T-helper 2 cell treated with Interferon-gamma antibody and Interleukin-4, amounts not matched to agents 100 ng/mL and 5 ng/mL, for 36 hours (primary cell): ENCODE measurements around the gene NHLH1. TPM values are rescaled to one million over a fixed set of nuclear protein-coding genes. Genes with fewer than 3 reads are reported as not detected.
"Not testable (repeated sequence)": the region's sequence is repeated elsewhere in the genome, so short reads cannot be mapped to it uniquely, and the experiment has no call there.

Source experiments
- intact Hi-C: fragments of 100-400 bp; cut with micrococcal nuclease; formaldehyde crosslinking; loops from one replicate; pipeline ENCODE4 v1.15.1; 2023
- total RNA-seq: library from RNA; stranded (reverse); gene quantifications from 2 replicates; pipeline ENCODE4 v1.2.3, GENCODE V29; 2022

The NHLH1 gene
- total RNA-seq, 1 donor from 2014 or later, result 0.68 TPM

DNA sequence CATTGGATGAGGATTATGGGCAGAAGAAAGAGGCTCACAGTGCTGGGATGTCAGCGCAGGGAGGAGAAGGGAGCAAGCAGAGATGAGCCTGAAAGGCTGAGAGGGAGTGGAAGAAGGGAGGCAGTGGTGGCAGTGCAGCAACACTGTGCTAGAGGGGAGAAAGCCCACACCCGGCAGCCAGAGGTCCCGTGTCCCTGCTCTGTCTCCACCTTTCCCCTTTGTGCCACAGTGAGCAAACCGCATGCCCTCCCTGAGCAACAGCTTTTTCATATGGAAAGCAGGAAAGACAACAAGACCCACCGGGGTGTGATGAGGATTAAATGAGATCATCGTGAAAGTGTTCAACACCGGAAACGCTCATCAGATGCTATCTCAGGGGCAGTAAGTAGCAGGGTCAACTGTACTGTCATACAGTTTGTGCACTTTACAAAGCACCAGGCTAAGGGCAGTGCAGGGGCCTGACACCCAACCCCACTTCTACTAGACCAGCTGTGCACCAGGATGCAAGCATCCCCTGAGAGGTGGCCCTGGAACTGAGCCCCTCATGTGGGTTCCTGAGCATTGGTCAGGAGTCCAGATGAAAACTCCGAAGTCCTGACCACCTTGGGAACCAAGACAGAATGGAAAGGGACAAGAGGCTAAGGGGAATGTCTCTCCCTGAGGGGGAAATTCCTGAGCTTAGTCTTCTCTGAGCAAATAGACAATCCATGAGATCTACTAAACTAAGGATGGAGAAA lies 9.1 kb downstream of the NHLH1 start:
- intact Hi-C loops, result loop anchor here (1.0 kb wide), 4 partner anchors 22 to 275 kb away; no protein-coding TSS in a partner anchor

DNA sequence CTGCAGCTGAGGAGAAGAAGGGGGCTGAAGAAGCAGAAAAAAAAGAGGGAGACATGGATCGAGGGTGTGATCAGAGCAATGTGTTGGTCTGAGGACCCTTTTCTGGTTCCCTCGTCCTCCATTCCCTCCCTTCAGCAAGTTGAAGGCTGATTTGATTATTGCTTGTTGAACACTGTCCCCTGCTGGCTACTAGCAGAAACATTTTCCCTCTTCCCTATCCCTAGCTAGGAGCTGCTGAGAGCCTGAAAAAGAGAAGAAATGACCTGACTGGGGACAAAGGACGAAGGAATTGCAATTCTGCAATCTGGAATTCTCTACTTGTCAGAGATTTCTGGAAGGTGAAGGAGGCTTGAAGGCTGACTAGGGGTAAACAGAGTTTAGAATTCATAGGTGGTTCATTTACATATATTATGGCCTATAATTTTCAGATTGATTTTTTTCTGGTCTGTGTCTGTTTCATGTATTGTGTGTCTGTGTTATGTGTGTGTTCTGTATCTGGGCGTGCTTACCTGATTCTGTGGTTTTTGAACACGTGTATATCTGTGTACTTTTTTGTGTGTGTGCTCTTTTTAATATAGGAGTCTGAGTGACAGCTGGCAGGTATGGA lies 9.8 kb downstream of the NHLH1 start:
- intact Hi-C loops, result loop anchor here (1.0 kb wide), 4 partner anchors 22 to 275 kb away; no protein-coding TSS in a partner anchor

DNA sequence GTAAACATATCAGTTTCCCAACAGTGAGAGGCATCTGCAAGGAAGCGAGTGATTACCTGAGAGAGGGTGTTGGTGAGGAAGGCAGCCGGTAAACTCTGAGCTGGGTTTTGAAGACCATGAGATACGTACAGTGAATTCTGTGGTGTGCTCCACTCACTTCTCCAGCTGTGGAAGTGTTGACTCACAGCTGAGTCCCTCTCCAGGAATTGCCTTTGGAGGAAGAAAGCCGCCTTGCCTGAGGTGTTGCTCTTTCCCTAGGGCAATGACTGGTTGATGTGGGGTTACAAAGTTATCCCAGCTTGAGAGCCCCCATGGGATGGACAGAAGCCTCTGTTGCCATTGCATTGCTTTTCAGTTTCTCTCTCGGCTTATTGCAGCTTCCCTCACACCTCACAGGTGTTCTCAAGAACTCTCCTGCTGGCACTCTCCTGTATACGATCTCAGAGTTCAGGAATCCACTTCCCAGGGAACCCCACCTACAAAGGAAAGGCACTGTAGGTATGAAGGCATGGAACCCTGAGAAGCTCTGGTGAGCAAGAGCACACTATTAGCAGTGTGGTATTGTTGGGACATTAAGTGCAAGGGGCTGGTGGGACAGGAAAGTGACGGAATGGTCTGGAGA lies 10.8 kb downstream of the NHLH1 start:
- intact Hi-C loops, result no loop called here

DNA sequence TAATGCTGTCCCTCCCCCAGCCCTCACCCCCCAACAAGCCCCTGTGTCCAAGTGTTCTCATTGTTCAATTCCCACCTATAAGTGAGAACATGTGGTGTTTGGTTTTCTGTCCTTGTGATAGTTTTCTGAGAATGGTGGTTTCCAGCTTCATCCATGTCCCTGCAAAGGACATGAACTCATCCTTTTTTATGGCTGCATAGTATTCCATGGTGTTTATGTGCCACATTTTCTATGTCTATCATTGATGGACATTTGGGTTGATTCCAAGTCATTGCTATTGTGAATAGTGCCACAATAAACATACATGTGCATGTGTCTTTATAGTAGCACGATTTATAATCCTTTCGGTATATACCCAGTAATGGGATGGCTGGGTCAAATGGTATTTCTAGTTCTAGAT lies 17.9 kb downstream of the NHLH1 start:
- intact Hi-C loops, result not testable (repeated sequence)

DNA sequence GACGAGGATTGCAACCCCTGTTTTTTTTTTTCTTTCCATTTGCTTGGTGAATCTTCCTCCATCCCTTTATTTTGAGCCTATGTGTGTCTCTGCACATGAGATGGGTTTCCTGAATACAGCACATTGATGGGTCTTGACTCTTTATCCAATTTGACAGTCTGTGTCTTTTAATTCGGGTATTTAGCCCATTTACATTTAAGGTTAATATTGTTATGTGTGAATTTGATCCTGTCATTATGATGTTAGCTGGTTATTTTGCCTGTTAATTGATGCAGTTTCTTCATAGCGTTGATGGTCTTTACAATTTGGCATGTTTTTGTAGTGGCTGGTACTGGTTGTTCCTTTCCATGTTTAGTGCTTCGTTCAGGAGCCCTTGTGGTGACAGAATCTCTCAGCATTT lies 21.5 kb downstream of the NHLH1 start:
- intact Hi-C loops, result not testable (repeated sequence)

DNA sequence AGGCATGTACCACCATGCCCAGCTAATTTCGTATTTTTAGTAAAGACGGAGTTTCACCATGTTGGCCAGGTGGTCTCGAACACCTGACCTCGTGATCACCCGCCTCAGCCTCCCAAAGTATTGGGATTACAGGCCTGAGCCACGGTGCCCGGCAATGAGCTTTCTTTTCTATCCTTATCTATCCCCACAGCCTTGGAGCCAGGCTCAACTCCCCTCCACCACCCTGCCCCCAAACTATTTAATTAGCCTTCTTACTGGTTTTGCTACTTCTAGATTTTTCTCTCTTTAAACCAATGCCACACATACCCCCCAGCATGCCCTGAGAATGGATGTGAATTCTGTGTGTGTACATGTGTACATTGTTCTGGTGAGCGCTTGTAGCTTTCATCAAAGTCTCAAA lies 27.8 kb downstream of the NHLH1 start:
- intact Hi-C loops, result no loop called here

DNA sequence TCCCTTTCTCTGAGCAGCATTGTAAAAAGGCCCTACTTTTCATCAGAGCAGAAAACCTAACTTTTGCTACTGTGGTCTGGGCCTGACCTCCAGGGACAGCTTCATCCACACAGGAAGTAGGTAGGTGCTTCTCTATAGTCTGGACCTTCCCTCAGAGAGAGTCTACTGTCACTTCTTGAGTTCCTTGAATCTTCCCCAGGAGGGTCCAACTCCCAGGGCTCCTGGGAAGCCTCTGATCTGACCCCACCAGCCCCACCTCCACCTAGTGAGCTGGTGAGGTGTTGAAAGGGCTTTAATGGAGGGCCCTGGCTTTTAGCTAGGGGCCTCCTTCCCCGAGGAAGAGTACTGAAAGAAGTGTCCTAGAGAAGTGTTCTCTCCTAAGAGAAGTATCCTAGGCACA lies 30.8 kb downstream of the NHLH1 start:
- intact Hi-C loops, result no loop called here

DNA sequence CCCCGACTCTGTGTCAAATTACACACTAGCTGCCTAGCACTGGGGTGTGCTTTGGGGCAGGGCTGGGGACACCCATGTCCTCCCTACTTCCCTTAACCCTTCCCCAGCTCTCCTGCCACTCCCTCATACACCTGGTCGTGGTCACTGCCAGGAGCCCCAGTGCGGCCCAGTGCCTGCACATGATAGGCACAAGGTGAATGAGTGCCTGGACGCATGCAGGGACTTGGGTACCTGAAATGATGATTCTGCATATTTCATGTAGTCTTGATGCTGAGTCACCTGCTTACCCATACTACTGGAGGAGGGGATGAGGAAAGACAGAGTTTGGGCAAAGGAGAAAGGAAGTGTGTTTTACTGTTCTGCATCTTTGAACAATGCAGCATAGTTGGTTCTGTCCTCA lies 32.0 kb downstream of the NHLH1 start:
- intact Hi-C loops, result no loop called here

DNA sequence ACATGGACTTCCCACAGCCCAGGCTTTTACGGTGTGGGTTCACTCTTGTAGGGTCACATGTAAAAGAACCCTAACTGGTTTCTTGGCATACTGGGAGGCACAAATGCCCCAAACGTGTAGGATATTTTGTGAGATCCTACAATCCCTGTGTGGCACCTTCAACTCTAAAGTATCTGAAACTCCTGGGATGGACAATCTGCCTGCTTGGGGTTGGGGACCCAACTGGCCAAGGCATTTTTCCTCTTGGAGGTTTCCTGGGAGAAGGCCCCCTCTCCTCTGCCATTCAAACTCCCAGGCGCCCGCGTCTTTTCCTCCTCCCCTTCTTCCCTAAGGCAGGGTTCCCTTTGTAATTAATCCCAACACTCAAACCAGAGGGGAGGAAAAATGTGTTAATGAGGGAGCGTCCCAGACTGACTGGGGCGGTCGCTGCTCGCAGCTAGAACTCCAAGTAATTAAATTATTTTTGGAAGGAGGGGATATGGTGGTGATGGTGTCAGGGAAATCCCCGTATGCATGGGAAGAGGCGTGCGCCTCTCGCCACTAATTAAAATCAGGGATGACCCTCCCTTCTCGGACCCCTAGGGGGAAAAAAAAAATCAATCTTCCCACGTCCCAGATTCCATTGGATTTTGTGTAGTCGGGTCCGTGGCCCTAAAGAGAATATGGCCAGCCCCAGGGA lies 32.8 kb downstream of the NHLH1 start:
- intact Hi-C loops, result no loop called here

DNA sequence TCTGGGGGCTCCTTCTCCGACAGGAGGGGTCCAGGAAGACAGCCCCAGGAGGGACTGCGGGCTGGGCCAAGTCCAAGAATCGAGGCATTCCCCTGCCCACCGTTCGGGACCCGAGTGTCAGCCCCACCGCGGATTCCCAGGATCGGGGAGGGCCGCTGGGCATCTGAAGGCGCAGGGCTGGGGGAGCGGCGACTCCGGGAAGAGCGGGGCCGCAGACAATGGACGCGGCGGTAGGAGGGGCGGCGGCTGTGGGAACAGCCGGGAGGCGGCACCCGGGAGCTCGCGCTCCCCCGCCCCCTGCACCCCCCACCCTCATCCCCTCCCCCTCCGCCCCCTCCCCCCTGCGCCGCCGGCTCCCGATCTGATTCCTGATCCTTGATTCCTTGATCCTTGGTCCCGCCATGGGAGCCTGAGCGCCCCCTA lies 33.4 kb downstream of the NHLH1 start, which contains the start of gene VANGL2:
Gene VANGL2 (plus strand): TSS at position 342 of the 423 bp plus-strand sequence. CDS start 15,274 bp downstream, outside the sequence.
- intact Hi-C loops, result no loop called here

DNA sequence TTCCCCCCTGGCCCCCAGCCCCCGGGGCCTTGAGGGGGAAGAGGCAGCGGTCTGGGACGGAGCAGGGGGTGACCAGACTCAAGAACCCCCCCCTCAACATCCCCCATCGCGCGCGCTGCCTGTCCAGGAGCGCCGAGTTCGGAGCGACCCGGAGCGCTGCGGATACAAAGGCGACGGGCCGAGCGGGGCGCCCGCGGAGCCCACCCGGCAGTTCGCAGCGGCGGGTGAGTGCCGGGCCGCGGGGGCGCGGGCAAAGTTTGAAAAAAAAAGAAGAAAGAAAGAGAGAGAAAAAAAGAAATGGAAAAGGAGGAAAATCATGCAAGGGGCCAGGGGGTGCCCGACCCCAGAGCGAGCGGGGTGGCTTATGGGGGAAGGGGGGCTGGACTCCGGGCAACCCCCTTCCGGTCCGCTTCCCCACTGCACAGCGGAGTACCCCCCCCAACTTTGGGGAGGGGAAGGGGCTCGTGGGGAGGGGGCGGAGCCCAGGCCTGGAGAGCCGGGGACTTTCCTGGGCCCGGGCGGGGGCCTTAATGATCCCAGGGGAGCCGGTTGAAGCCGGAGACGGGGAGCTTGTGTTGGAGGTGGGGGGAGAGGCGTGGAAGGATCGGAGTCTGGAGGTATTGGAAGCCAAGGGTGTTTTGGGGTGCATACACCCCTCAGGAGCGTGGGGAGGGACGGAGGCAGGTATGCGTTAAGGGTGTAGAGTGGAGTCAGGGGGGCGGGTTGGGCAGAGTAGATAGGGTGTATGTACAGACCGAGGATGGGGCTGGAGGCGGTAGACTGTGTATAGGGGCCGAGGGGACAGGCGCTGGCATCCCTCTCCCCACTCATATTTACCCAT lies 34.0 kb downstream of the NHLH1 start:
- intact Hi-C loops, result no loop called here

DNA sequence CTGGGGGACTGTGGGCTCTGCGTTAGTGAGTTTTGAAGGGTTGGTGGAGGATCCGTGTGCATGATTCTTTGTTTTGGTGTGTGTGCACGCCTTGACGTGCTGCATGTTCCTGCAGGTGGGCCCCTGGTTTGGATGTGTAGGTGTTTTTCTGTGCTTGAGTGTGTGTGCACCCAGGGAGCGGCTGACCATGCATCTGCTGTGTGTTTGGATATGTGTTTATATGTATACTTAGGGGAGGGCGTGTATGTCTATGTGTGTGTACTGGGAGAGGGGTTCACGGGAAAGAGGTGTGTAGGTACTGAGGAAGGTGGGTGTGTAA lies 34.6 kb downstream of the NHLH1 start:
- intact Hi-C loops, result no loop called here

DNA sequence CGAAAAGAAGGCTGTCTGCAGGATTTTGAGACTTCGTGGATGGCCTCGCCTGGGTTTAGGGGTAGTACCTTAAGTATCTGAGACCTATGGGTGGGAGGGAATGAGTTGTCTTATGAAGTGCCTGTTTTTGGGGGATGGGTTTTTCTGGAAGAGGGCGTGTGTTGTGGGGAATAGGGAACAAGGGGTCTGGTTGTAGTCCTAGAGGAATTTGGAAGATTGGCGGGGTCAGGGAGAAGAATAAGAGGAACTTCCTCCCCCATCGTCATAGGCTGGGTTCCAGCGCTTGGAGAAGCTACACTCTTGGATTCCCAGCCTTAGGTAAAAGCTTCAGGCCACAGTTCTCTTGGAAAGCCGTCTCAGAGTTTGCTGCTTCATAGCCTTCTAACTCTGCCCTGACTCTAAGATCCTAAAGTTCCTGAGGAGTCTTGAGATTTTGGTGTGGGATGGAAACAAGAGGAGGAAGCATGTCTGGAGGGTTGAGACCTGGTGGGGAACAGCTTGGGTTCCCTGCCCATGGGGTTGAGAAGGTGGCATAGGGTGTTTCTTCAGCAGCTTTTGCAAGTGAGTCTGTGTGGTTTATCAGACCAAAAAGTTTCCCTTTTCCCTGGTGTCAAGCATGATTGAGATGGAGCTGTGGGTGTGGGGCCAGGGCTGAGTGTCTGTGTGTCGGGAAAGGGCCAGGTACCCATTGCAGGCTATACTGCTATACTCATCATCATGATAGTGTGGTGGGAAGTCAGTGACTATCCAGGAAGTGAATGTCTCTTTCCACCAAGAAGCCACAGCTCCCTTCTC lies 35.3 kb downstream of the NHLH1 start:
- intact Hi-C loops, result no loop called here

DNA sequence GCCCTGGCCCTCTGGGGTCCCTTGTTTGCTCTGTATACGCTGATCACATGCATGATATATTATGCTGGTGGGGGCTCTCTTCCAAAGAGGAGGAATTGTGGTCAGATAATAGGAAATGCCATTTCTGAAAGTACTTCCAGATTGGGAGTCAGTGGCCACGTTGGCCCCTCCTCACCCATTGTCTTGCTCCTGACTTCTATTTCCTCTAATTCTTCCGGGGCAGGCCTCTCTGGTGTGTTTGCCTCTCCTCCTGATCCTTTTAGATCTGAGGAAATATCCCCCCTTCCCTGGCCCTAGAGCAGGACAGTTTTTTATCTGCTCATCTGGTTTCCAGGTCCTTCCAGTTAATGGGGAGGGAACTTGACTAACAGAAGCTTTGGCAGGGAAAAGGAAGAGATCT lies 36.4 kb downstream of the NHLH1 start:
- intact Hi-C loops, result no loop called here

DNA sequence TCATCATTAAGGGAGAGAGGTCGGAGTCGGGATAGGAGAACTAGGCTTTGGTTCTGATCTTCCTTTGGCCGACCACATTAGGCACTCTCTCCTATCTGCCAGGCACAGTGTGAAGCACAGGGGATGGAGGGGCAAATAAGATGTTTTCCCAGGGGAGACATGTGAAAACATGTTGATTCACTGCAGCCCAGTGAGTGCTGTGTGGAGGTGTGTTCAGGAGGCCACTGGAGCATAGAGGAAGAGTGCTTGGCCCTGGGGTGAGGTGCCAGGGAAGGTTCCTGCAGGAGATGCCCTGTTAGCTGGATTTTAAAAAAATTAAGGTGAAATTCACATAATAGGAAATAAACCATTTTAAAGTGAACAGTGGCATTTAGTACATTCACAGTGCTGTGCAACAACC lies 37.2 kb downstream of the NHLH1 start:
- intact Hi-C loops, result no loop called here

DNA sequence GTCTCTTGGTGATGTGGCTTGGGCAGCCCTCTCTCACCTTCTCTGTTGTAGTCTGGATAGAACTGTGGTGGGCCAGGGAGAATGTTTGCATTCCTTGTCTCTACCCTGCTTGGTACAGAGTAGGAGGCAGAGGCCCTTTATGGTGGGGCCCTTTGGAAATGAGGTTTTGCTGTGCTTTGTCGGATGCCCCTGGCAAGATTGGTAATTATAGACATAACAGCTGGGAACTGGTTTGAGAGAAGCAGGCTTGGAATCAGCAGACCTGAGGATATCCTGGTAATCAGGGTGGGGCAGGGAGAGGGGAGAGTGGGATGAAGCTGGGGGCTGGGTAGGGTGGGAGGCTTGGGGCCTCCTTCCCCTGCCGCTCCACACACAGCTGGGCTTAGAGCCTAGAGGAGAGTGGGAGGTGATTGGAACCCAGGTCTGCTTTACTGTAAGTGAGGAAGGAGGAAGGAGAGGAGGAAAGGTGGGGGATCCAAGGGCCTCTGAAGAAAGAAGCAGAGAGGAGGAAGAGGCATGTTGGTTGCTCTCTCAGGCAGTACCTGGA lies 38.5 kb downstream of the NHLH1 start:
- intact Hi-C loops, result no loop called here

DNA sequence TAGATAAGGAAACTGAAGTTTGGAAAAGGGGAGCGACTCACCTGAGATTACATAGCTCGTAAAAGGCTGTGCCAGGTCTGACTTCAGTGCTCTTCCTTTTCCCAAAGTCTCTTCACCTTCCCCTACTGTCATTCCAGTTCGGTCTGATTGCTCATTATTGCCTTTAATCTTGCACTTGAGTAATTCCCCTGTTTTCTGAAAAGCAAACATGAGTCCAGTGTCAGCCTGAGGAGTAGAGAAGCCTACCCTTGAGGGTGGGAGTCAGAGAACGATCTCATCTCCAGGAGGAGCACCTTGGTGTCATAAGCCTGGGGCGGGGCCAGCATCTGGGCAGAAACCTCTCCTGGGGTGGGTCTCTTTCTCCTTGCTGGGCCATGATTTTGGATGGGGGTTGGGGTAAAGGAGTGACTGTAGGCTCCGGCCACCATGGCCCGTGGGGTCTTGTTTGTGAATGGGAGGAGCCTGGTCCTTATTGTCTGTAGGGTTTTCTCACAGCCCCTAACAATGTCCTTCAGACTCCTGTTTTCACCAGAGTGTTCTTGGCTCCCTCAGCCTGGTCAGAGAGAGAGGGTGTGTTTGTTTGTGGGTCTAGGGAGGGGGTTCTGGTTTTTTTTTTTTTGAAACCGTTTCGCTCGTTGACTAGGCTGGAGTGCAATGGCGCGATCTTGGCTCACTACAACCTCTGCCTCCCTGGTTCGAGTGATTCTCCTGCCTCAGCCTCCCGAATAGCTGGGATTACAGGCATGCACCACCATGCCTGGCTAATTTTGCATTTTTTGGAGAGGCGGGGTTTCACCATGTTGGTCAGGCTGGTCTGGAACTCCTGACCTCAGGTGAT lies 39.5 kb downstream of the NHLH1 start:
- intact Hi-C loops, result no loop called here

DNA sequence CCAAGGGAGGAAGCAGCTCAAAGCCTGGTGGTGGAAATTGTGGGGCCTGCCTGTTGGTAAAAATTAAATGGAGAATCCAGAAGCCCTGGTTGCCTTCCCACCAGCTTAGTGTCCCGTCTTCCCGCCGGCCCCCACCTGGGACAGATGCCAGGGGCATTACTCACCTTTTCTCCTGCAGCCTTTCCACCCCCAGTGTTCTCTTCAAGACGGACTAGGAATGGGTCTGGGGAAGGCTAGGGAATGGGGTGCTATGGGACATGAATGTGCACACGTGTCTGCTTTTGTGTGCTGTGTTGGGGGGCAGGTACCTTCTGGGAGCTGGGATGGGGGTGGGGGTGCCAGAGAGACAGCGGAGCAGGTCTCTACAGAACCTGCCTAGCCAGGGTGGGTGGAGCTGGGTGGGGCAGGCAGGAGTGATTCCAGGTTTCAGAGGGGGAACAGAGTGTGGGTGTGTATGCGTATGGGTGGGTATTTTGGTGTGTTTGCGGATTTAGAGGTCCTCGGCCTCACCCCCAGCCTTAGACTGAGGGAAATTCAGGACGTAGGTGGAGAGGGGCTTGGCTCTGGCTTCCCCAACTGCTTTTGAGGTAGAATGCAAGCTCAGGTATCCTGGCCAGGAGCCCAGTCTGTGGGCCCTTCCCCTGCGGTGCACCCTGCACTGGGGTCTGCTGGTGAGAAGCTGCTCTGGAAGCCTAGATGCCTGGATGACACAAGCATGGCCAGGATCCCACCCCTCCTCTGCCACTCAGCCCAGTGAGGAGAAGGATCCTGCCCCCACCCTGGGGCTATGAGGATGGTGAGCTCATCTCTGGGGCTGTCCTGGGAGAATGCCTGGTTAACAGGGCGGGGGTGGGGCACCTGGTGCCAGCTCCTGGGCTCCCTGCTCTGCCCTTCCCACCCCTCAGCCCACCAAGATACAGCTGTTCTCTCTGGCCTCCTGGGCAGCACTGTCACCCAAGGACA lies 41.2 kb downstream of the NHLH1 start:
- intact Hi-C loops, result no loop called here
